PFSK-1 (cell line): ENCODE data around the gene KCNK3.

Experiments used
- POLR2AphosphoS5 ChIP-seq: IDR thresholded peaks from 2 replicates; pipeline ENCODE4 v1.6.1; 2012; ENCODE audit warnings: low read depth, mild to moderate bottlenecking, control low read depth, low read length, moderate library complexity
- TF ChIP-seq, protein P1 (sequence below), 2 experiments: IDR thresholded peaks; 2 replicates each; pipeline versions ENCODE4 v1.6.1 to v1.8.0; 2011 to 2012; ENCODE audit warnings: low read depth in 2 of 2, low read length in 2 of 2, control low read depth in 1 of 2, inconsistent platforms in 1 of 2, mild to moderate bottlenecking in 1 of 2, moderate library complexity in 1 of 2; ENCODE audit not compliant: insufficient read depth in 1 of 2

DNA sequence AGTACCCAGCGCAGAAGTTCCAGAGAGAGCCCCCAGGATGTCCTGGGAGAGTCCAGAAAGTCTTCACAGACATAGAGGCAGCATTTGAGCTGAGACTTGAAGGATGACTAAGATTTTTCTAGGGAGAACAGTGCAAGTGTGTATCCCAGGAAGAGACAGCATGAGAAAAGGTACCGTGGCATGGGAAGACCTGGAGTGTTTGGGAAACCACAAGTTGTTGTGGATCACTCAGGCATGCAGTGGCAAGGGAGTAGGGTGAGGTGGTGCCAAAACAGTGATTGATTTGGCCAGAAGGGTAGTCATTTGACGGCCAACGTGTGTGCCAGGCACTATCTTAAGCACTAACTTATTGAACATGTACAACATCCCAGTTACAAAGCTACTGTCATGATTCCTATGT, 24.5 kb upstream of the KCNK3 start:
- TF ChIP-seq, protein P1, sequence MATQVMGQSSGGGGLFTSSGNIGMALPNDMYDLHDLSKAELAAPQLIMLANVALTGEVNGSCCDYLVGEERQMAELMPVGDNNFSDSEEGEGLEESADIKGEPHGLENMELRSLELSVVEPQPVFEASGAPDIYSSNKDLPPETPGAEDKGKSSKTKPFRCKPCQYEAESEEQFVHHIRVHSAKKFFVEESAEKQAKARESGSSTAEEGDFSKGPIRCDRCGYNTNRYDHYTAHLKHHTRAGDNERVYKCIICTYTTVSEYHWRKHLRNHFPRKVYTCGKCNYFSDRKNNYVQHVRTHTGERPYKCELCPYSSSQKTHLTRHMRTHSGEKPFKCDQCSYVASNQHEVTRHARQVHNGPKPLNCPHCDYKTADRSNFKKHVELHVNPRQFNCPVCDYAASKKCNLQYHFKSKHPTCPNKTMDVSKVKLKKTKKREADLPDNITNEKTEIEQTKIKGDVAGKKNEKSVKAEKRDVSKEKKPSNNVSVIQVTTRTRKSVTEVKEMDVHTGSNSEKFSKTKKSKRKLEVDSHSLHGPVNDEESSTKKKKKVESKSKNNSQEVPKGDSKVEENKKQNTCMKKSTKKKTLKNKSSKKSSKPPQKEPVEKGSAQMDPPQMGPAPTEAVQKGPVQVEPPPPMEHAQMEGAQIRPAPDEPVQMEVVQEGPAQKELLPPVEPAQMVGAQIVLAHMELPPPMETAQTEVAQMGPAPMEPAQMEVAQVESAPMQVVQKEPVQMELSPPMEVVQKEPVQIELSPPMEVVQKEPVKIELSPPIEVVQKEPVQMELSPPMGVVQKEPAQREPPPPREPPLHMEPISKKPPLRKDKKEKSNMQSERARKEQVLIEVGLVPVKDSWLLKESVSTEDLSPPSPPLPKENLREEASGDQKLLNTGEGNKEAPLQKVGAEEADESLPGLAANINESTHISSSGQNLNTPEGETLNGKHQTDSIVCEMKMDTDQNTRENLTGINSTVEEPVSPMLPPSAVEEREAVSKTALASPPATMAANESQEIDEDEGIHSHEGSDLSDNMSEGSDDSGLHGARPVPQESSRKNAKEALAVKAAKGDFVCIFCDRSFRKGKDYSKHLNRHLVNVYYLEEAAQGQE (IDR thresholded peaks at IDR 0.05; ENCODE audit: insufficient read depth in 1 of 2, low read depth in 2 of 2, low read length in 2 of 2): no peak
- TF ChIP-seq POLR2AphosphoS5: no peak
